ENCODE results near the gene VSIG2.

VSIG2 gene

DNA sequence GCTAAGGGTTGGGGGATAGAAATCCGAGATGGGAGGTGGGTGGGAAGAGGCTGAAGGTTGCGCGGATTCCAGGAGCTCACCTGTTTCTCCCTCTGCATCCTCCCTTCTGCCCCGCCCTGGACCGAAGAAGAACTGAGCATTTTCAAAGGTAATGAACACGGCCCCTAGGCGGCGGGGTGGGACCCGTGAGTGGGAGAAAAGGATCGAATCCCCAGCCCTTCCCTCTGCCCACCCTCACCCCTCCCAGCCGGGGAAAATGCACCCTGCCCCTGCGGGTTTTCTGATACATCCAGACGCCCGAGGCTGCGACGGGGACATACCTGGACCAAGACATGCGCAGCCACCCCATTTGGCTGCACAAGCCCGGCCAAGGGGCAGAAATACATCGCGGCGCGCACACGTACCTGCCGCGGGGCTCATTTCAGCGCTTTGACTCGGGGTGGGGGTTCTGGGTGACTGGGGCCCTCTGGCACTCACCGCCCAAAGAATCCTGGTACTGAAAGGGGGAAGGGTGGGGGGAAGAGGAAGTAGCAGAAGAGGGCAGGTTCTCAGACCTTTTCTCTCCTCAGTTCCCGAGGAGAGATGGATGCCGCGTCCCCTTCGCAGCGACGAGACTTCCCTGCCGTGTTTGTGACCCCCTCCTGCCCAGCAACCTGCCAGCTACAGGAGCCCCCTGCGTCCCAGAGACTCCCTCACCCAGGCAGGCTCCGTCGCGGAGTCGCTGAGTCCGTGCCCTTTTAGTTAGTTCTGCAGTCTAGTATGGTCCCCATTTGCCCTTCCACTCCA lies 6.0 kb downstream of the VSIG2 start:
- H3K4me3 ChIP-seq (ENCODE audit: low read depth in 1 of 2, low read length in 2 of 2) = peak overlapping the region; percentile 41 to 65
- no peak overlapping the region for H3K9ac ChIP-seq (ENCODE audit: low read length)
- H3K27ac ChIP-seq (ENCODE audit: low read depth, low read length) = no peak overlapping the region
- no peaks in the 10 kb centered on the region for H3K9me3 ChIP-seq (ENCODE audit: low read length)
- H3K4me1 ChIP-seq (ENCODE audit: insufficient read depth, low read length) = peaks cover 8% of the 10 kb centered on the region
- no peaks in the 10 kb centered on the region for H3K36me3 ChIP-seq (ENCODE audit: insufficient read depth, low read length)
- H3K27me3 ChIP-seq (ENCODE audit: control insufficient read depth in 1 of 2, insufficient read depth in 2 of 2, low read length in 2 of 2) = peaks cover 70 to 85% of the 10 kb centered on the region in 2 donors

DNA sequence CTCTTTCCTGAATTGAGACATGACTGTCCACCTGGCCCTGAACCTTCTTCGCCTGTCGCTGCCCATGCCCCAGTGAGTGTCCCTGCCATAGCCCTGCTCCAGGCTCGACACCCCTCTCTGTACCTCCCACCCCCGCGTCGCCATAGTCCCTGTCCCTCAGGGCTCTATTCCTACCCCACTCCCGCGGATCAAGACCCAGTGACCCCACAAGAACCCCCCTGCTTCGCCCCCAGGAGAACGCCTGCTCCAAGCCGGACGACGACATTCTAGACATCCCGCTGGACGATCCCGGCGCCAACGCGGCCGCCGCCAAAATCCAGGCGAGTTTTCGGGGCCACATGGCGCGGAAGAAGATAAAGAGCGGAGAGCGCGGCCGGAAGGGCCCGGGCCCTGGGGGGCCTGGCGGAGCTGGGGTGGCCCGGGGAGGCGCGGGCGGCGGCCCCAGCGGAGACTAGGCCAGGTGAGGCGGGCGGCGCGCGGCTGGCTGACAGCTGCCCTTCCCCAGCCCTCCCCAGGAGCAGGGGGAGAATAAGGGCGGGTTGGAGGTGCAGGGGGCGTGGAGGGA lies 6.7 kb downstream of the VSIG2 start:
- H3K9me3 ChIP-seq (ENCODE audit: low read length) = no peaks in the 10 kb centered on the region
- H3K4me3 ChIP-seq (ENCODE audit: low read depth in 1 of 2, low read length in 2 of 2) = no peak overlapping the region
- no peak overlapping the region for H3K27ac ChIP-seq (ENCODE audit: low read depth, low read length)
- H3K36me3 ChIP-seq (ENCODE audit: insufficient read depth, low read length) = no peaks in the 10 kb centered on the region
- no peak overlapping the region for H3K9ac ChIP-seq (ENCODE audit: low read length)
- peaks cover 72 to 91% of the 10 kb centered on the region in 2 donors for H3K27me3 ChIP-seq (ENCODE audit: control insufficient read depth in 1 of 2, insufficient read depth in 2 of 2, low read length in 2 of 2)
- H3K4me1 ChIP-seq (ENCODE audit: insufficient read depth, low read length) = peaks cover 13% of the 10 kb centered on the region

DNA sequence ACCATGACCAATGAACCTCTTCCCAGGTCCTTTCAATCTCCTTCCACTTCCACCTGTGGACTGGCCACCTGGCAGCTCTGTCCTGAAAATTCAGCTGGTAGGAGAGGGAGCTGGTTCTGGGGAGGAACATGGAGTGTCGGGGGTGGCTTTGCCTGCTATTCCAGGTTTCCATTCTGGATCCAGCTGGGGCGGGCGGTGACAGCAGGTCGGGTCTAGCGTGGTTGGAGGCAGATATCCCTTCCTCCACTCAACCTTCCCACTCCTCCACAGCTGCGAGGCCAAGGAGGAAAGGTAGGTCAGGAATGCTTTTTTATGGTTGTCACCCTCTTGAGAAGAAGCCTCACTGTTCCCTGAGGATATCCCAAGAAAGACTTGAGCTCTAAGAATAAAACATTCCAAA lies 9.0 kb downstream of the VSIG2 start:
- H3K4me3 ChIP-seq (ENCODE audit: low read depth in 1 of 2, low read length in 2 of 2) = no peak overlapping the region
- H3K9me3 ChIP-seq (ENCODE audit: low read length) = no peaks in the 10 kb centered on the region
- H3K9ac ChIP-seq (ENCODE audit: low read length) = no peak overlapping the region
- H3K27ac ChIP-seq (ENCODE audit: low read depth, low read length) = no peak overlapping the region
- H3K36me3 ChIP-seq (ENCODE audit: insufficient read depth, low read length) = no peaks in the 10 kb centered on the region
- peaks cover 66 to 79% of the 10 kb centered on the region in 2 donors for H3K27me3 ChIP-seq (ENCODE audit: control insufficient read depth in 1 of 2, insufficient read depth in 2 of 2, low read length in 2 of 2)
- peaks cover 17% of the 10 kb centered on the region for H3K4me1 ChIP-seq (ENCODE audit: insufficient read depth, low read length)

DNA sequence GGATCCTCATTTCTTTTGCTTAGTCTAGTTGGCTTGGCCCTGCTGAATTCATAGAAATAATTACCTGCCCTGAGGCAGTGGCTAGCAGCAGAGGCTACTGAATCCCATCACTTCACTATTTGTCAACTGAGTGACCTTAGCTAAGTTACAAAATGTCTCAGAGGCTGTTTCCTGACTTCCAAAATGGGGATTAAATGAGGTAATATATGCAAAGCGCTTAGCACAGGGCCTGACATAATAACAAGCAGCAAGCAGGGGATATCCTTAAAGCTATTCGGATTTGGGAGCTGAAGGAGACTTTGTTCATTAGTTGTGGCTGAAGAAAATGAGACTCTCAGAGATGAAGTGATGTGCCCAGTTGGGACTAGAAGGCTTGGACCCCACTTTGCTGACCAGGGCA lies 9.5 kb downstream of the VSIG2 start:
- H3K9me3 ChIP-seq (ENCODE audit: low read length) = no peaks in the 10 kb centered on the region
- H3K27me3 ChIP-seq (ENCODE audit: control insufficient read depth in 1 of 2, insufficient read depth in 2 of 2, low read length in 2 of 2) = peaks cover 65 to 74% of the 10 kb centered on the region in 2 donors
- H3K9ac ChIP-seq (ENCODE audit: low read length) = no peak overlapping the region
- no peaks in the 10 kb centered on the region for H3K36me3 ChIP-seq (ENCODE audit: insufficient read depth, low read length)
- no peak overlapping the region for H3K27ac ChIP-seq (ENCODE audit: low read depth, low read length)
- H3K4me3 ChIP-seq (ENCODE audit: low read depth in 1 of 2, low read length in 2 of 2) = no peak overlapping the region
- H3K4me1 ChIP-seq (ENCODE audit: insufficient read depth, low read length) = peaks cover 17% of the 10 kb centered on the region

DNA sequence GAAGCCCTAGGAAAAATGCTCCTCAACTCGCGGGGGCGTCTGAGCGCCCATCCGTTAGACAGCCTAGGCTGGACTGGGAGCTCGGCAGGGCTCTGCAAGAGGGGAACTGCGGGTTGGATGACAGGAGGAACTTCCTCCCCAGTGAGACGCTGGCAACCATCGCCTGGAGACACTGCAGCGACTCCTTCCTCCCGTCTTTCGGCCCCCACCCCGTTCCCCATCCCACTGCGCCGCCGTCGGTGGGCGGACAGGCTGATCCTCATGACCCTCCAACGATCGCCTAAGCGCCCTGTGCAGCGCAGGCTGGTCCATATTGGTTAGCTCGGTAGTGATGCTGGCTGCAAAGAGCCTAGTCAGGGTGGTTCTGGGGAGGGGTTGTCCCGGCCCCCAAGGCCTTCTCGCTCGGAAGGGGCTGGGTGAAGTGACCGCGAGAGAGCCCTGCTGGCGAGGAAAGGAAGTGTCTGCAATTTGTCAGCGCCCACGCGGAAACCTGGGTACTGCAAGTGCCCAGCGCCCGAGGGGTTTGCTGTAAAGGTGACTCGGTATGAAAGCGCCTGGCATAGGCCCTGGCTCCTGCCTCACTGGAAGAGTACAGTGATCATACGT lies 11.7 kb downstream of the VSIG2 start:
- Histone ChIP-seq H3K9ac (ENCODE audit: low read length) (no peak overlapping the region), H3K27ac (ENCODE audit: low read depth, low read length) (no peak overlapping the region), H3K27me3 (ENCODE audit: control insufficient read depth in 1 of 2, insufficient read depth in 2 of 2, low read length in 2 of 2) (peaks cover 47 to 52% of the 10 kb centered on the region in 2 donors), H3K9me3 (ENCODE audit: low read length) (no peaks in the 10 kb centered on the region), H3K4me1 (ENCODE audit: insufficient read depth, low read length) (peaks cover 9% of the 10 kb centered on the region), H3K4me3 (ENCODE audit: low read depth in 1 of 2, low read length in 2 of 2) (peak overlapping the region; percentile 39 to 71), H3K36me3 (ENCODE audit: insufficient read depth, low read length) (no peaks in the 10 kb centered on the region)

DNA sequence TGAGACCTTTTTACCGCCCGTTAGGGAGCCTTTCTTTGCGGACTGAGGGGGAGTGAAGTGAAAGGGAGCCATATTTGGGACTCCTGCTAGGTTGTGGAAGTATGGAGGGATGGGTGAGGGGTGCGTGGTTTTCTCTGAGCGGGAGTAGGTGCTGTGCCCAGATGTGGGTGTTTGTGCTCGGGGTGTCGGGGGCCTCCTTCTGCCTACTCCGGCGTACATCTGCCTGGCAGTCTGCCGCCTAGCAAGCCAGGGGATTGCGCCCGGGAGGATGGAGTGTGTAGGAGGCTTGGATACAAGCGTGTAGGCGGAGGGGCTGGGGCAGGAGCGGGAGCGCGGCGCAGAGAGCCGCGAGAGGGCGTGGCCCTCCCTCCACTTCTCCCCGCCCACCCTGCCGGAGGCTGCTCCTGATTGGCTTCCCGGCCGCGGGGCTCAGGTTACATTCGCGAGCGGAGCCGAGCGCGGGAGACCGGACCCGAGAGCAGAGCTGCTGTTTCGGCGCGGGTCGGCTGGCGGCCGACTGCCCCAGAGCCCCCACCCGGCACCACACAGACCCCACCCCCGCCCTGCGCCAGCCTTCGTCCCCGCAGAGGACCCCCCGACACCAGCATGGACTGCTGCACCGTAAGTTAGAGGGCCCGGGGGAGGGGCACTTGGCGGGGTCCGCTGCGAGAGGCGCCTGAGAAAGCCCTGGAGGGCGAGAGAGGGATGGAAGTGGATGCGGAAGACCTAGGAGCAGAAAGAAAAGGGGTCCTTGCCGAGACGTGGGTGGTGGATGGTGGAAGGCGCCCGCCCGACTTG lies 12.4 kb downstream of the VSIG2 start, which contains the start of gene NRGN:
Gene NRGN (plus strand): TSS at position 464 of the 798 bp plus-strand sequence. CDS start 143 bp downstream, at position 607.
- H3K4me1 ChIP-seq (ENCODE audit: insufficient read depth, low read length) = peaks cover 9% of the 10 kb centered on the region
- peak within 1 kb of the TSS; percentile 39 to 71 for H3K4me3 ChIP-seq (ENCODE audit: low read depth in 1 of 2, low read length in 2 of 2)
- H3K27ac ChIP-seq (ENCODE audit: low read depth, low read length) = no peak within 1 kb of the TSS
- H3K9me3 ChIP-seq (ENCODE audit: low read length) = no peaks in the 10 kb centered on the region
- H3K9ac ChIP-seq (ENCODE audit: low read length) = no peak within 1 kb of the TSS
- H3K27me3 ChIP-seq (ENCODE audit: control insufficient read depth in 1 of 2, insufficient read depth in 2 of 2, low read length in 2 of 2) = peaks cover 40 to 45% of the 10 kb centered on the region in 2 donors
- no peaks in the 10 kb centered on the region for H3K36me3 ChIP-seq (ENCODE audit: insufficient read depth, low read length)

DNA sequence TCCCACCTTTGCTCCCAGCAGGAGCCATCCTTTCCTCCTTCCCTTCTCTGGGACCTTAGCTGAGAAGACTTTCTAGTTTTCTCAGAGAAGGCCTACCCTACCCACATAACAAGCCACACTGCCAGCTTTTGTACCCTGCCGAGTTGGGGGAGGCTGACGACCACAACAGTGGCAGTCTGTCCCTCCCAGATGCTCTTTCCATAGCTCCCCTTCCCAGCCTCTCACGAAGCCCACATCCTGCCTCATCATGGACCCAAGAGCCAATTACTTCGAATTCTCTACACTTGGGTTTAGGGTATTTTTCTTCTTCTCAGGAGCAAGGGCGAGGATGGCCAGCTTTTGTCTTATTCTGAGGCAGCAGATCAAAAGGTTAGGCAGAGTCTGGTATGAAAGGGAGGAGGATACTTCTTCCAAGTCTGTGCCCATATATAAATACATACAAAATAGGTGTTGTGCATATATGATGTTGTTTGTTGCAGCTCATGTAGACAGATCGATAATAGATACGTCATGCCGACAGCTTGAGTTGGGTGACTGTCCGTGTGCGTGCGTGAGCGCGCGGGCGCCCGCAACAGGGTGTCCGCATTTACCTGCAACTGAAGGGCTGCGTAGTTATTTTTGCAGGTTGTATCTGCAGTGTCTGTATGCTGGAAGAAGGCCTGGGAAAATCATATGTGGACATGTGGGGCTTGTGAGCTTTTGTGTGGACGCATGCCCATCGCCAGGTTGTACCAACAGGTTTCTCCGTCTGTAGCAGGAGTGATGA lies 13.2 kb downstream of the VSIG2 start:
- Histone ChIP-seq H3K27me3 (ENCODE audit: control insufficient read depth in 1 of 2, insufficient read depth in 2 of 2, low read length in 2 of 2) (peaks cover 33 to 39% of the 10 kb centered on the region in 2 donors), H3K27ac (ENCODE audit: low read depth, low read length) (no peak overlapping the region), H3K36me3 (ENCODE audit: insufficient read depth, low read length) (no peaks in the 10 kb centered on the region), H3K4me3 (ENCODE audit: low read depth in 1 of 2, low read length in 2 of 2) (peak overlapping the region in 1 of 2 donors; percentile 71), H3K9me3 (ENCODE audit: low read length) (no peaks in the 10 kb centered on the region), H3K4me1 (ENCODE audit: insufficient read depth, low read length) (peaks cover 9% of the 10 kb centered on the region), H3K9ac (ENCODE audit: low read length) (no peak overlapping the region)

DNA sequence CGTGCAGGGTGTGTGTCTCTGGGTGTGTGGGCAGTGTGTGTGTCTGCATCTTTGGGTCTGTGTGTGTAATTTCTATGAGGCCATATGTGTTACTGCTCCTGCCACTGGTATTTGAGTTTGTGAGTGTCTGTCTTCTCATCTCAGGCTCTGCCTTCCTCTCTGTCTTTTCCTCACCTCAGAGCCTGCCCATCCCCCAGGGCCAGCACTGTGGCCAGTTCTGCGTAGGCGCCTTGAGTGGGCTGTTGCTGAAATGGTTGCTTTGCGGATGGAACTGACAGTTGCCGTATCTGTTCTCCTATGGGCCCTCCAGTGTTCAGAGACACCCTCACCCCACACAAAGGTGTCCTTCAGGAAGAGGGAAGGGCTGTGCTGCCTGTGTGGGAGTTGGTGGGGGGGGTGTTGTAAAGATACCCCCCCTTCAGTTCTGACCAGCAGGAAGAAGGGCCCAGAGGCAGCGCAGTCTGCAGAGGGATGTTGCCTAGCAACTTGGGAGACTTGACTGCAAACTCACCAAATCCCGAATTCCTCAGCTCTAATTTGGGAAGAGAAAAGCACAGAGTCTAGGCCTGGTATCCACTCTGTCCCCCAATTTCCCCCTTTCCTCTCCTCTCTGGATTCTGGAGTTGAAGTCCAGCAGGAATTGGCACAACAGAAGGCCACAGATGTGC lies 14.3 kb downstream of the VSIG2 start:
- Histone ChIP-seq H3K27me3 (ENCODE audit: control insufficient read depth in 1 of 2, insufficient read depth in 2 of 2, low read length in 2 of 2) (peaks cover 21 to 27% of the 10 kb centered on the region in 2 donors), H3K4me3 (ENCODE audit: low read depth in 1 of 2, low read length in 2 of 2) (no peak overlapping the region), H3K4me1 (ENCODE audit: insufficient read depth, low read length) (peaks cover 9% of the 10 kb centered on the region), H3K36me3 (ENCODE audit: insufficient read depth, low read length) (no peaks in the 10 kb centered on the region), H3K9me3 (ENCODE audit: low read length) (no peaks in the 10 kb centered on the region), H3K9ac (ENCODE audit: low read length) (no peak overlapping the region), H3K27ac (ENCODE audit: low read depth, low read length) (no peak overlapping the region)

DNA sequence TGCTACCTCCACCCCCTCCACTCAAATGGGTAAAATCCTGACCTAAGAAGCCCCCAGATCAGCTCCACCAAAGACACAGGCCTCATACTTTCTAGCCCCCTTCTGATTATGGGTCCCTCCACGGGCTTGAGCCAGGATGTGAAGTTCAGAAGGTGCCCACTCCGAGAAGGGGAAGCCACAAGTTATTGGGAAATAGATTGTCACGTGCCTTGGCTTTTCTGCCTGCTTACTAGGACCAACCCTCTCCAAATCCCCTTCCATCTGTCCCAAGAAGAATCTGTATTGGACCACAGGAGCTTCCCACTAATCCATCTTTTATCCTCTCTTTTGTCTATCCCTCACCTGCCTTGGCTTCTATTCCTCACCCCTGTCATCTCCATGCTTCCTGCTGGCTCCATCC lies 15.3 kb downstream of the VSIG2 start:
- H3K9ac ChIP-seq (ENCODE audit: low read length) = no peak overlapping the region
- H3K9me3 ChIP-seq (ENCODE audit: low read length) = no peaks in the 10 kb centered on the region
- H3K27ac ChIP-seq (ENCODE audit: low read depth, low read length) = no peak overlapping the region
- H3K36me3 ChIP-seq (ENCODE audit: insufficient read depth, low read length) = no peaks in the 10 kb centered on the region
- no peak overlapping the region for H3K4me3 ChIP-seq (ENCODE audit: low read depth in 1 of 2, low read length in 2 of 2)
- peaks cover 17 to 18% of the 10 kb centered on the region in 2 donors for H3K27me3 ChIP-seq (ENCODE audit: control insufficient read depth in 1 of 2, insufficient read depth in 2 of 2, low read length in 2 of 2)
- H3K4me1 ChIP-seq (ENCODE audit: insufficient read depth, low read length) = peaks cover 9% of the 10 kb centered on the region

DNA sequence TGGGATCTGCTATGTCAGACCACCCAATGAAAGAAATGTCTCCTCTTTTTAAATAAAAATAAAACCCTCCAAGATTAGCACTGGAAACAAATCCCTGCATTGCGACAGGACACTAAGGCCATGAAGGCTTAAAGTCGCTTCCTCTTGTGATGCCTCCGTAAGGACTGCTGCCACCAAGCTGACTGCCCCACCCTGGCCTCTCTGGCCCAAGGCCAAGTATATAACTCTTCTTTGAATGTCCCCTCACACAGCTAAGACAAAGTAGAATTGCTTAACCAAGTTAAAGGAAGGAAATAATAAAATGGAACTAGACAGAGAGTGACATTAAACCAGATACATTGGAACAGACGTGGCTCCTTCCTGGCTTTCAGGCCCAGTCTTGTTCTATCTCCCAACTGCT lies 19.8 kb downstream of the VSIG2 start:
- Histone ChIP-seq H3K27ac (ENCODE audit: low read depth, low read length) (no peak overlapping the region), H3K27me3 (ENCODE audit: control insufficient read depth in 1 of 2, insufficient read depth in 2 of 2, low read length in 2 of 2) (no peaks in the 10 kb centered on the region), H3K9ac (ENCODE audit: low read length) (no peak overlapping the region), H3K4me3 (ENCODE audit: low read depth in 1 of 2, low read length in 2 of 2) (no peak overlapping the region), H3K36me3 (ENCODE audit: insufficient read depth, low read length) (no peaks in the 10 kb centered on the region), H3K9me3 (ENCODE audit: low read length) (no peaks in the 10 kb centered on the region), H3K4me1 (ENCODE audit: insufficient read depth, low read length) (no peaks in the 10 kb centered on the region)
